Measurements from ENCODE around the gene KSR2.

KSR2 gene

GRCh38 chr12:117884161-117884560 lies 84.6 kb downstream of the KSR2 start:
- no peak overlapping the region for H3K27ac ChIP-seq (ENCODE audit: extremely low read depth, low read depth, low read length)
- ChIA-PET POLR2A (no interaction called here), CTCF (interaction anchor here (2.3 kb wide), 1 partner anchor 9 kb away, joined by 8 read pairs; no protein-coding TSS in a partner anchor)
- no peaks in the 10 kb centered on the region for H3K9me3 ChIP-seq (ENCODE audit: control insufficient read depth, insufficient read depth, low read depth, low read length)
- no peak overlapping the region for H3K4me3 ChIP-seq (ENCODE audit: low read depth, low read length)
- H3K36me3 ChIP-seq (ENCODE audit: control insufficient read depth in 2 of 2, insufficient read depth in 1 of 2, low read length in 2 of 2): no peaks in the 10 kb centered on the region
- no peaks in the 10 kb centered on the region for H3K4me1 ChIP-seq (ENCODE audit: control insufficient read depth, insufficient read depth, low read length)
- TF ChIP-seq GFI1B (tag by site-specific recombination; IDR thresholded peaks at IDR 0.05) (no peak), SP3 (tag by site-specific recombination; IDR thresholded peaks at IDR 0.05) (no peak), KLF10 (tag by site-specific recombination; IDR thresholded peaks at IDR 0.05) (no peak), ZNF16 (tag by site-specific recombination; IDR thresholded peaks at IDR 0.05; ENCODE audit: low read depth) (no peak), ZBTB26 (tag by site-specific recombination; optimal IDR thresholded peaks at IDR 0.05) (no peak), ZNF514 (tag by site-specific recombination; IDR thresholded peaks at IDR 0.05) (no peak), ZNF223 (tag by site-specific recombination; IDR thresholded peaks at IDR 0.05) (no peak), ZBTB1 (tag by site-specific recombination; IDR thresholded peaks at IDR 0.05) (no peak), SALL2 (tag by site-specific recombination; IDR thresholded peaks at IDR 0.05; ENCODE audit: borderline replicate concordance) (no peak), ZNF202 (tag by site-specific recombination; IDR thresholded peaks at IDR 0.05; ENCODE audit: borderline replicate concordance) (no peak)

- Histone ChIP-seq H3K9me3 (ENCODE audit: control insufficient read depth, insufficient read depth, low read depth, low read length) (no peaks in the 10 kb centered on the region), H3K36me3 (ENCODE audit: control insufficient read depth in 2 of 2, insufficient read depth in 1 of 2, low read length in 2 of 2) (no peaks in the 10 kb centered on the region), H3K27ac (ENCODE audit: extremely low read depth, low read depth, low read length) (no peak overlapping the region), H3K4me1 (ENCODE audit: control insufficient read depth, insufficient read depth, low read length) (no peaks in the 10 kb centered on the region), H3K4me3 (ENCODE audit: low read depth, low read length) (no peak overlapping the region)
- TF ChIP-seq ZNF366 (tag by site-specific recombination; conservative IDR thresholded peaks at IDR 0.05) (peak; percentile 96), ZNF449 (tag by site-specific recombination; IDR thresholded peaks at IDR 0.05) (no peak), GLI2 (tag by site-specific recombination; IDR thresholded peaks at IDR 0.05; ENCODE audit: borderline replicate concordance, low read depth) (no peak), ZBTB17 (tag by site-specific recombination; IDR thresholded peaks at IDR 0.05) (peak; percentile 90)
- POLR2A ChIA-PET: no interaction called here
- CTCF ChIA-PET: interaction anchor here (0.6 to 2.3 kb wide), 3 partner anchors 8 to 431 kb away, joined by 3 to 8 read pairs (median 3); no protein-coding TSS in a partner anchor
Observed at GRCh38 chr12:117882603-117883184, 86.1 kb downstream of the KSR2 start.

GRCh38 chr12:117882181-117882580 lies 86.6 kb downstream of the KSR2 start:
- POLR2A ChIA-PET: no interaction called here
- Histone ChIP-seq H3K4me1 (ENCODE audit: control insufficient read depth, insufficient read depth, low read length) (no peaks in the 10 kb centered on the region), H3K27ac (ENCODE audit: extremely low read depth, low read depth, low read length) (no peak overlapping the region), H3K9me3 (ENCODE audit: control insufficient read depth, insufficient read depth, low read depth, low read length) (no peaks in the 10 kb centered on the region), H3K36me3 (ENCODE audit: control insufficient read depth in 2 of 2, insufficient read depth in 1 of 2, low read length in 2 of 2) (no peaks in the 10 kb centered on the region), H3K4me3 (ENCODE audit: low read depth, low read length) (no peak overlapping the region)
- TF ChIP-seq ZNF560 (tag by site-specific recombination; IDR thresholded peaks at IDR 0.05; ENCODE audit: borderline replicate concordance) (no peak), ZFHX2 (tag by site-specific recombination; conservative IDR thresholded peaks at IDR 0.05) (0 out of 2 replicates have a peak, but pooled peaks have one; percentile 11)
- CTCF ChIA-PET: no interaction called here

- Histone ChIP-seq H3K36me3 (ENCODE audit: control insufficient read depth in 2 of 2, insufficient read depth in 1 of 2, low read length in 2 of 2) (no peaks in the 10 kb centered on the region), H3K27ac (ENCODE audit: extremely low read depth, low read depth, low read length) (no peak overlapping the region), H3K4me1 (ENCODE audit: control insufficient read depth, insufficient read depth, low read length) (no peaks in the 10 kb centered on the region), H3K9me3 (ENCODE audit: control insufficient read depth, insufficient read depth, low read depth, low read length) (no peaks in the 10 kb centered on the region), H3K4me3 (ENCODE audit: low read depth, low read length) (no peak overlapping the region)
- TF ChIP-seq ZNF501 (tag by site-specific recombination; IDR thresholded peaks at IDR 0.05) (no peak), INSM2 (tag by site-specific recombination; IDR thresholded peaks at IDR 0.05) (no peak), ZNF692 (tag by site-specific recombination; IDR thresholded peaks at IDR 0.05) (no peak), ZBTB7A (tag by site-specific recombination; IDR thresholded peaks at IDR 0.05; ENCODE audit: low read depth) (no peak), SP2 (tag by site-specific recombination; IDR thresholded peaks at IDR 0.05) (no peak), ZBTB26 (tag by site-specific recombination; optimal IDR thresholded peaks at IDR 0.05) (no peak)
- CTCF ChIA-PET: no interaction called here
- POLR2A ChIA-PET: no interaction called here
Observed at GRCh38 chr12:117881517-117881916, 87.3 kb downstream of the KSR2 start.

Data from HEK293 (cell line).